Ascending aorta (tissue), 2 donors: ENCODE results near the gene ADGRL3. TPM values are rescaled to one million over a fixed set of nuclear protein-coding genes. Genes with fewer than 3 reads are reported as not detected.

Experiments used
- DNase-seq, 2 donors: peaks; one replicate each; pipeline ENCODE4 v3.0.0-alpha.2; 2019; ENCODE audit warnings: low spot score in 2 of 2
- H3K27ac ChIP-seq, 2 donors: fragments of 200-600 bp; sonication (generic); one replicate each; pipeline ENCODE4 v1.5.1; 2016 to 2017; ENCODE audit warnings: mild to moderate bottlenecking in 1 of 2
- H3K27me3 ChIP-seq: fragments of 200-600 bp; sonication (generic); one replicate; pipeline ENCODE4 v1.5.1; 2017
- H3K36me3 ChIP-seq, 2 donors: fragments of 200-600 bp; sonication (generic); one replicate each; pipeline ENCODE4 v1.5.1; 2016
- H3K4me1 ChIP-seq, 2 donors: fragments of 200-600 bp; sonication (generic); one replicate each; pipeline ENCODE4 v1.5.1; 2016 to 2017; ENCODE audit warnings: mild to moderate bottlenecking in 1 of 2
- H3K4me3 ChIP-seq, 2 donors: fragments of 200-600 bp; sonication (generic); one replicate each; pipeline ENCODE4 v1.5.1; 2016 to 2017; ENCODE audit warnings: mild to moderate bottlenecking in 1 of 2
- H3K9me3 ChIP-seq, 2 donors: fragments of 200-600 bp; sonication (generic); one replicate each; pipeline ENCODE4 v1.5.1; 2016
- intact Hi-C: fragments of 100-400 bp; cut with DNase I; formaldehyde crosslinking; loops from one replicate; pipeline ENCODE4 v1.15.1; 2023
- total RNA-seq: library from RNA; depleted of rRNA; stranded (reverse); fragments of >200 nt; gene quantifications from one replicate; pipeline ENCODE4 v1.1.0, GENCODE V29; 2016
- TF ChIP-seq, protein P1 (sequence below), 3 experiments: fragments of 200-600 bp in 2 of 3; fragments of 450-650 bp in 1 of 3; sonication (generic) in 2 of 3; IDR thresholded peaks; one replicate each; pipeline ENCODE4 v1.5.1; 2016 to 2019; ENCODE audit warnings: antibody characterized with exemption in 3 of 3, mild to moderate bottlenecking in 1 of 3, moderate library complexity in 1 of 3

Gene ADGRL3
- total RNA-seq, 1 donor from 2014 or later: 22.2 TPM

- H3K4me3 ChIP-seq: no peak overlapping the region
- H3K9me3 ChIP-seq: no peaks in the 10 kb centered on the region
- no peaks in the 10 kb centered on the region for H3K4me1 ChIP-seq
- TF ChIP-seq, protein P1, sequence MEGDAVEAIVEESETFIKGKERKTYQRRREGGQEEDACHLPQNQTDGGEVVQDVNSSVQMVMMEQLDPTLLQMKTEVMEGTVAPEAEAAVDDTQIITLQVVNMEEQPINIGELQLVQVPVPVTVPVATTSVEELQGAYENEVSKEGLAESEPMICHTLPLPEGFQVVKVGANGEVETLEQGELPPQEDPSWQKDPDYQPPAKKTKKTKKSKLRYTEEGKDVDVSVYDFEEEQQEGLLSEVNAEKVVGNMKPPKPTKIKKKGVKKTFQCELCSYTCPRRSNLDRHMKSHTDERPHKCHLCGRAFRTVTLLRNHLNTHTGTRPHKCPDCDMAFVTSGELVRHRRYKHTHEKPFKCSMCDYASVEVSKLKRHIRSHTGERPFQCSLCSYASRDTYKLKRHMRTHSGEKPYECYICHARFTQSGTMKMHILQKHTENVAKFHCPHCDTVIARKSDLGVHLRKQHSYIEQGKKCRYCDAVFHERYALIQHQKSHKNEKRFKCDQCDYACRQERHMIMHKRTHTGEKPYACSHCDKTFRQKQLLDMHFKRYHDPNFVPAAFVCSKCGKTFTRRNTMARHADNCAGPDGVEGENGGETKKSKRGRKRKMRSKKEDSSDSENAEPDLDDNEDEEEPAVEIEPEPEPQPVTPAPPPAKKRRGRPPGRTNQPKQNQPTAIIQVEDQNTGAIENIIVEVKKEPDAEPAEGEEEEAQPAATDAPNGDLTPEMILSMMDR (IDR thresholded peaks at IDR 0.05): no peak
- H3K27ac ChIP-seq: no peak overlapping the region
- H3K36me3 ChIP-seq: no peaks in the 10 kb centered on the region
- H3K27me3 ChIP-seq: no peaks in the 10 kb centered on the region
- DNase-seq: no peak
- intact Hi-C loops: loop anchor here (10.0 kb wide), 1 partner anchor 362 kb away; no protein-coding TSS in a partner anchor
Measured at GRCh38 chr4:61996943-61997342, 796.8 kb downstream of the ADGRL3 start.

GRCh38 chr4:61997831-61998230 lies 797.7 kb downstream of the ADGRL3 start:
- no peaks in the 10 kb centered on the region for H3K9me3 ChIP-seq
- no peaks in the 10 kb centered on the region for H3K36me3 ChIP-seq
- intact Hi-C loops: loop anchor here (10.0 kb wide), 1 partner anchor 363 kb away; no protein-coding TSS in a partner anchor
- no peaks in the 10 kb centered on the region for H3K4me1 ChIP-seq
- H3K27ac ChIP-seq: no peak overlapping the region
- H3K4me3 ChIP-seq: no peak overlapping the region
- TF ChIP-seq, protein P1 (IDR thresholded peaks at IDR 0.05): no peak
- no peak for DNase-seq
- H3K27me3 ChIP-seq: no peaks in the 10 kb centered on the region

GRCh38 chr4:62003695-62004094 lies 803.6 kb downstream of the ADGRL3 start:
- intact Hi-C loops: no loop called here

DNA sequence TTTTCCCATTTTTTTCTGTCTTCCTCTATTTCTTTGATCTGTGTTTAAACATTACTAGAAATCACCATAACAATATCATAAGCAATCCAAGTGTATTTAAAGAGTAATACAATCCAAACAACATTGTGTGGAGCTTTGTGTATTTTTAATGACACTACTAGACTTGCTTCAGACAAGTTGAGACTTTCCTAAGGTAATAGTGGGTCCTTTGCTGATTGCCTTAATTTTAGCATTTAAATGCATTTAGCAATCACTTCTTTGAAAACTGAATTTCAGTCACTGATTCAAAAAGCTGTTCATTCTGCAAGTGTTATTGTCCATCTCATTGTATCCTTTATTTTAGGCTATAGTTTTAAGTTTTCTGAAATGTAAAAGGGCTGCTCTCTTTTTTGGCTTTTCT lies 804.8 kb downstream of the ADGRL3 start:
- Histone ChIP-seq H3K36me3 (no peaks in the 10 kb centered on the region), H3K27me3 (no peaks in the 10 kb centered on the region), H3K27ac (no peak overlapping the region), H3K9me3 (no peaks in the 10 kb centered on the region), H3K4me3 (no peak overlapping the region), H3K4me1 (no peaks in the 10 kb centered on the region)
- TF ChIP-seq, protein P1 (IDR thresholded peaks at IDR 0.05): no peak
- intact Hi-C loops: no loop called here
- no peak for DNase-seq

More at GRCh38 chr4:62003695-62004094, 803.6 kb downstream of the ADGRL3 start:
- no peaks in the 10 kb centered on the region for H3K36me3 ChIP-seq
- H3K27me3 ChIP-seq: no peaks in the 10 kb centered on the region
- H3K4me1 ChIP-seq: no peaks in the 10 kb centered on the region
- no peak overlapping the region for H3K4me3 ChIP-seq
- TF ChIP-seq, protein P1 (IDR thresholded peaks at IDR 0.05): no peak
- no peak for DNase-seq
- no peak overlapping the region for H3K27ac ChIP-seq
- H3K9me3 ChIP-seq: no peaks in the 10 kb centered on the region

GRCh38 chr4:62006108-62006507 lies 806.0 kb downstream of the ADGRL3 start:
- H3K9me3 ChIP-seq: no peaks in the 10 kb centered on the region
- no peaks in the 10 kb centered on the region for H3K36me3 ChIP-seq
- H3K27me3 ChIP-seq: no peaks in the 10 kb centered on the region
- TF ChIP-seq, protein P1 (IDR thresholded peaks at IDR 0.05): no peak
- intact Hi-C loops: no loop called here
- no peaks in the 10 kb centered on the region for H3K4me1 ChIP-seq
- H3K27ac ChIP-seq: no peak overlapping the region
- DNase-seq: no peak
- H3K4me3 ChIP-seq: no peak overlapping the region
